NT2/D1 (cell line): ENCODE data around the gene AGO3.

Experiments
- SUZ12 ChIP-seq: IDR thresholded peaks from 2 replicates; pipeline ENCODE4 v1.6.1; 2011; ENCODE audit not compliant: insufficient read length, insufficient read depth; ENCODE audit errors: extremely low read depth
- YY1 ChIP-seq: IDR thresholded peaks from 2 replicates; pipeline ENCODE4 v1.6.1; 2011; ENCODE audit not compliant: insufficient read length, insufficient read depth
- ZNF274 ChIP-seq: IDR thresholded peaks from 2 replicates; pipeline ENCODE4 v1.6.1; 2011; ENCODE audit warnings: mild to moderate bottlenecking, low read depth, low read length

DNA sequence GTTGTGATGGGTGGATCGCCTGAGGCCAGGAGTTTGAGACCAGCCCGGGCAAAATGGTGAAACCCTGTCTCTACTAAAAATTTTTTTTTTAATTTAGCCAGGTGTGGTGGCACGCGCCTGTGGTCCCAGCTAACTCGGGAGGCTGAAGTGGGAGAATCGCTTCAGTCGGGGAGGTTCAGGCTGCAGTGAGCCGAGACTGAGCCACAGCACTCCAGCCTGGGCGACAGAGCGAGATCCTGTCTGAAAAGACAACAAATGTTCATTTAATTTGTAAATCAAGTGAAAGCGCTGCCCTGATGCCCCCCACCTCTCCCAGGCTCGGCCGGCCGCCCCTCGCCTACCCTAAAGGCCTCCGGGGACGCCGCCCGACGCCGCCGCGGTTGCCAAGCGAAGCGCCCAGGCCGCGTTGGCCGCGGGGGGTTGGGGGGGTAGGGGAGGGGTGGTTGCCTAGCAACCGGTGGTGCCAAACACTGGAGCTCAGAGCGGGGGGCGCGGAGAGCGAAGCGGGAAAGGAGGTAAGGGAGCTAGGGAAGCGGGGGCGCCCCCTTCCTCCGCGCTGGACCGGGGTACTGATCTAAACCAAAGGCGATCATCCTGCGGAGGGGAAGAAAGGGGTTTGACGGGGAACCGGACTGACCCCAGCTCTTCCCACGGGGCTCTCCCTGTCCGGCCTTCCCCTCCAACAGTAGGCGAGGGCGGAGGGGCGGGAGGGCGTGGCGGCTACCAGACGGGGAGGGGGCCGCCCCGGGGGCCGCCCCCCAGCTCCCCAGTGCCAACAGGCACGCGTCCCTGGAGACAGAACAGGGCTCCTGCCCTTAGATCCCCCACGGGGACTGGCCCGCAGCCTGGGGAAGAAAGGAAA lies 153.0 kb downstream of the AGO3 start, which contains the start of gene TEKT2:
- TF ChIP-seq ZNF274 (no peak), YY1 (no peak), SUZ12 (no peak)
